Epidermal melanocyte (primary cell): ENCODE data around the gene ASB18.

ENCODE experiments used
- DNase-seq: peaks from one replicate; pipeline ENCODE4 v3.0.0; 2011; ENCODE audit warnings: low spot score; ENCODE audit not compliant: insufficient read length

ASB18 gene

DNA sequence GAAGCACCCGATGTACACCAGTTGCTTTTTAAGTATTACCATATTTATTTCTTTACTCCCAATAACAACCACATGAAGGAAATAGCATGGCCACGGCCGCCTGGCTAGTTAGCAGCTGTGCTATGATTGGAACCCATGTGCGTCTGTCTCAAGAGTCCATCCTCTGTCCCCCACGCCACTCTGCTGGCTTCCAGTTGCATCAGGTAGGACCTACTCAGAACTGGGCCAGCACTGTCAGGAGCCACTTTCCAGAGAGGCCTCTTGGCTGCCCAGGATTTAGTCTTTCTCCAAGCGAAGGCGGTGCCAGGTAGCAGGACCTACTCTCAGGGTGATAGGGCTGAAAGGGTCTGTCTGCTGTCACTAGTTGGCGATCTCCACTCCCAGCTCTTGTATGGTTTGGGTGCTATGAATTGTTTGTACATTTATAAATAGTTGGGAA lies 22.1 kb downstream of the ASB18 start:
- DNase-seq = no peak

DNA sequence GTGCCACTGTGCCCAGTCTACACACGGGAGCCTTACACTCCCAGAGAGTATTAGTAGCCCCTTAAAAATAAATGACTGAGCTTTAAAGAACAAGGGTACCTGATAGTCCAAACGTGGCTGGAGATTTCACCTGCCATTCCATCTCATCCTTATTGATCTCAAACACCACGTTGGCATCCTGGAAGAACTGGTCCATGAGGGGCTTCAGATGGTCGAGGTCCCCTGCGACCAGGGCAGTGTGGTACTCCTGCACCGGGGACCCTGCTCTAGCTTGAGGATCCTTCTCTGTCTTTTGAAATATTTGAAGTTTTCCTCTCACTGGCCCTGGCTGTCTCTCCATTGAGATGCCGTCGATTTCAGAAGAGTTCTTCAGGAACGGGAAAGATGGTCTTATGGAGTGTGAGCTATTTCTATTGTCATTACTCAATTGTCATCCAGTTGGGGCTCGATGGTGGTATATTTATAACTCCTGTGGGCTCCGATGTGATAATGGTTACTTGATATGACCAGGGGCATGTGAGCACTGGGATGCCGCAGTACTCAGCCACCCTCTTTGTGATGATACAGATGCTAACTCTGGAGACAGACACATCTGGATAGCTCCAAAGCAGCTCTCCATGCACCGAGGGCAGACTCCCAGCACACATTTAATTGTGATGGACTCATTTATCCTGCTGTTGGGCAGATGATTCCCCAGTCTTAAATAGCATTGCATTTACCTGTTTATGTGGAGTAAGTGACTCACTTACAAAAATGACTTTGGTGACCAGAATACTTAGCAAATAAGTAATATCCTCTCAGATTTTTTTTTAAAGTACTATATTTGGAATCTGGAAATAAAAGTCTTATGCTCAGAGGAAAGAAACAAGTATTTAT lies 22.8 kb downstream of the ASB18 start:
- DNase-seq = no peak

DNA sequence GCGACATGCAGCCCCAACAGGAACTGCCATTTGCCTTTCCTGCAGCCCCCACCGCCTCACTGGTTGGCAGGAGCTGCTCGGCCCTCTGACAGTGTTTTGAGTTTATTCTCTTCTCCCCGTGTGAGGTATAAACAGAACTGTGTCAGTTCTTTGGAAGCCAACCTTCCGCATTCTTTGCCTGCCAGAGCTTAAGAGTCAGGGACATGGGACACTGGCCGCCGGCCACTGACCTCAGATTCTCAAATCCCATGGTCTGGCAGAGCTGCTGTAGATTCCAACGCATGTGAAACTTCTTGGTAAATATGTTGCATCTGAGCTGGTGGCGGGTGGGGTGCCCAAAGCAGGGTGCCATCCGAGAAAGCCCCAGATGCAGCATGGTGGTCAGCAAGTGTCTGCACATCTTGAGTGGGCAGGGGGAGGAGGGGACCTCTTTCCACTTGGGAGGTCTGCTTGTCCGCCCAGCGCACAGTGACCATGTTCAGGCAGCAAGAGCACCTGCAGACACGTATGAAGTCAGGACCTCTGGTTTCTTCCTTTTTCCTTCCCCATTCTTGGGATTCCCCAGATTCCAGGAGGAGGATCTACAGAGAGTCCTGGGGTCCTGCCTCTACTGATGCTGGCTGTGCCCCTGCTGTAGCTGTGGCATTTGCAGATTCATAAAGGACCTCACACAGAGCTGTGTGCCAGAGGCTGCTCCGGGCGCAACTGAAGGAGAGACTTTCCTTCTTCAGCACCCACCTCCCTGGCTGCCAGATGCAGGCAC lies 23.8 kb downstream of the ASB18 start:
- no peak for DNase-seq

GRCh38 chr2:236239276-236240065 lies 24.7 kb downstream of the ASB18 start:
- DNase-seq = no peak

DNA sequence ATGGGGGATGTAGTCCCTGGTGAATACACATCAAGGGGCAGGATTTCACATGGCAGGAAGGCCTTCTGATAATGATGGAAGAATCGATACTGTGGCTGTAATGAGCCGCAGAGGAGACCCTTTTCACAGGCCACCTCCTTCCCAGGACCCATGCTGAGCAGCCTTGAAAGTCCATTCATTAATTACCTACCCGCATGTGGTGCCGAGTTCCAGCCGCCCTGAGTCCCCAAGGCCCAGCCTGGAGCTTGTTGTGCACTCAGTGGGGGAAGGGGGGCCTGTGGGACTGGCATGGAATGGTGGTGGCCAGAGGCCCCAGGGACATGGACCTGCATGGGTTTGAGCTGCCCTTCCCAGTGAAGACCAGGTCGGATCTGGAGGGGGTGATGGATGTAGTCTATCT lies 25.5 kb downstream of the ASB18 start:
- no peak for DNase-seq

DNA sequence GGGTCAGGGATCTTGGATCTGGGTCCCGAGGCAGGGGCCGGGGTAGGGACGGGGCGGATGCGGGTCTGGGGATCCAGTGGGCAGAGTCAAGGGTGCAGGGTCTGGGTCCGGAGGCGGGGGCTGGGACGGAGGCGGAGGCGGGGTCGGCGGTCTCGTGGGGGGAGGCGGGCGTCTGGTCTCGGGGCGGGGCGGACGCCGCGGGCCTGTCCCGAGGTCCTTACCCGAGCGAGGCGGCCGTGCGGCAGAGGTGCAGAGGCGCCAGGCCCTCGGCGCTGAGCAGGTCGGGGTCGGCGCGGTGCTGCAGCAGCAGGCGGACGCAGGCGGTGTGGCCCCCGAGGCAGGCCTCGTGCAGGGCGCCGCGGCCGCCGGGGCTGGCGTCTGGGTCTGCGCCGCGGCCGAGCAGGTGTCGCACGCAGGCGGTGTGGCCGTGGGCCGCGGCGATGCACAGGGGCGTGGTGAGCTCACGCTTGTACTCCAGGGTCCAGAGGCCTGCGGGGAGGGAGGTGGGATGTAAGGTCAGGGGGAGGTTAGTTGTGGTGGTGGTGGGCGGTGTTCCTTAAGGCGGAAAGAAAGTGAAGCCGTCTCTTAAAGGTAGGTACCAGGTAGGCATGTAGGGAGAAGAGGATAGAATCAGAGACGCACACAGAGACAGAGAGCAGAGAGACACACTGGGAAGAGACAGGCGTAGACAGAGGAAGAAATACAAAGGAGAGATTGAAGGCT lies 26.6 kb downstream of the ASB18 start:
- DNase-seq = no peak

DNA sequence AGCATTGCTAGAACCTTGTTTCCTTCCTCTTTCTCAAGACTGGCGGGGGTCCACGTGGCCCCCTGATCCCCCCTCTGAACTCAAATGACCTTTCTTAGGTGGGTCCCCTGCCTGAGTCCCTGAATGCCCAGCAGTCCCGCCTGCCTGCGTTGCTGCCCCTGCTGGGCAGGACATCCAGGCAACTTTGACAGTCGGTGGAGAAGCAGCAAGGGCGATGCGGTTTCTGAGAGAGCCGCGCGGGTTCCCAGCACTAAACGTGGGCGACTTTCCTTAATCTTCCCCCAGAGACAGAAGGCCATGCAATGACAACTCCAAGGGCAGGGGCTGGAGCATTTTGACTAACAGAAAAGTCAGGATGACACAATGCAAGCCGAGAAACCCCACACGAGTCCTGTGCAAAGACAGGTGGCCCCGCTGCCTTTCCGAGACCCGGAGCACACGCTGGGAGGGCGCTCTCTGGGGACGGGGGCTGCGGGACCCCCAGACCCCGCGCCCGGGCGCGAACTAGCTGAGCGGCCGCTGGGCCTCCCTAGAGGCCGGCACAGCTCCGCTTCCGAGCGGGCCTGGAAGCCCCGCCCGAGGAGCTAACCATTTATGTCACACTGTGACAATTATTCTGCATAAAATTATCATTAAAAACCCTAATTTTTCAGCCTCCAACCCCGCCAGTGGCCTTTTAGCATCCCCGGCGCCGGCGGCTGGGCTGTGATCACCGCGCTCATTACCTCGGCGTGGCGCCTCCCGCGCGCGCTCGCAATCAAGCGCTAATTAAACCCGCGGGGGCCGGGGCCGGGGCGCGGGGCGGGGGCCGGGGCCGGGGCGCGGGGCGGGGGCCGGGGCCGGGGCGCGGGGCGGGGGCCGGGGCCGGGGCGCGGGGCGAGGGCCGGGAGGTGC lies 27.4 kb downstream of the ASB18 start:
- no peak for DNase-seq

DNA sequence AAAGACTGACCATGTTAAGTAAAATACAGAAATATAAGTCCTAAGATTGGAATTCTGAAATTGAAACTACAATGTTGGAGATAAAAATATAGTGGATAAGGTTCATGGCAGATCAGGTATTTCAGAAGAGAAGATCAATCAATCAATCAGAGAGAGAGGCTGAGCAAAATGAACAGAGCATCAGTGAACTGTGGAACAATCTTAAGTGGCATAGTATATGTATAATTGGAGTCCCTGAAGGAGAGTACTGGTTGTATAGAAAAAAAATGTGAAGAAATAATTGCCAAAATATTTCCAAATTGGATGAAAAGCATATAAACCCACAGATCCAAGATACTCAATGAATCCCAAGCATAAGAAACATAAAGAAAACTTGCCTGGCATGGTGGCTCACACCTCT lies 35.0 kb downstream of the ASB18 start:
- no peak for DNase-seq

DNA sequence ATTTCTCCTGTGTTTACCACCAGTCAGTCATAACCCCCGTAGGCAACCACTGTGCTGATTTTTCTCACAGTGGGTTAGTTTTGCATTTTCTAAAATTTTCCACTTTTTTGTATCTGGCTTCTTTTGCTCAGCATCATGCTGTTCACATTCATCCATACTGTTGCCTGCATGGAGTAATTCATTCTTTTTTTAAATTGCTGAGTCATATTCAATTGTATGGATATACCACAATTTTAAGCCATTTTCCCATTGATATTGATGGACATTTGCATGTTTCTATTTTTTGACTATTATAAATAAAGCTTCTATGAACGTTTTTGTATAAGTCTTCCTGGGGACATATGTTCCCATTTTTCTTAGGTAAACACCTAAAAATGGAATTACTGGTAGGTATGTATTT lies 40.5 kb downstream of the ASB18 start:
- DNase-seq = no peak

GRCh38 chr2:236221798-236222197 lies 42.4 kb downstream of the ASB18 start:
- DNase-seq = no peak

DNA sequence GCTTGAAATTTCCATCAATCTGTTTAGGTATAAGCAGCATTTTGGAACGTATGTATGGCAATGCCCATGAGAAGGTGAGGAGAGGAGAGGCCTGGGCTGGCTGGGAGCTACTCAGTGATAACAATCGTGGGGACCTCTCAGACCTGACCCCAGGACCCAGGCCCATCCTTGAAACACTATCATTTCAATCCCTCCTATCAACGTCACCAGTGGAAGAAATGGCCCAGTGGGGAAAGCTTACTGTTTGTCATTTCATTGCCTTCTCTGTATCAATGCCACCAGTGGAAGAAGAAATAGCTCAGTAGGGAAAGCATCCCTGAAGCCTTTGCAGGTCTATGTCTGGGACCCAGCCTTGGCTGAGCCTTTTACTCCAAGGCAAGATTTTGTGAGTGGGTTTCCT lies 44.8 kb downstream of the ASB18 start:
- DNase-seq = no peak

DNA sequence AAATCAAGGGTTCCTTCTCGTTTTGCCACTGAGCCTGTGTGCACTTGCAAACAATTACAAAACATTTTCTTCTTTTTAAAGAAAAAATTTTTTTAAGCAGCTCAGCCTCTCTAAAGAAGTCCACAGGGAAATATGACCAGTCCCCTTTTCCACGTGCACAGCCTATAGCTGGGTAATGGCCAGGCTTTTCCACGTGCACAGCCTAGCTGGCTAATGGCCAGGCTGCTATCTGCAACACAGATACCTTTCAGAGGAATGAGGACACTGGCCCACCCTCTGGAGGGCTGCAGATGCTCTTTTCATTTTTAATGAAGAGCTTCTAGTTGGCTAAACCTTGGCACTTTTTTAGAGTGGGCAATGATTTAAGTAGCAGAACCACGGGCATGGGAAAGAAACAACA lies 46.3 kb downstream of the ASB18 start:
- DNase-seq = no peak

GRCh38 chr2:236216711-236217110 lies 47.5 kb downstream of the ASB18 start:
- no peak for DNase-seq

GRCh38 chr2:236215761-236216333 lies 48.4 kb downstream of the ASB18 start:
- no peak for DNase-seq

GRCh38 chr2:236215196-236215595 lies 49.0 kb downstream of the ASB18 start:
- no peak for DNase-seq

- no peak for DNase-seq
Observed at GRCh38 chr2:236214376-236214995, 49.7 kb downstream of the ASB18 start.

- DNase-seq = no peak
Observed at GRCh38 chr2:236211296-236211695, 52.9 kb downstream of the ASB18 start.

- DNase-seq = no peak
Observed at GRCh38 chr2:236210536-236210935, 53.7 kb downstream of the ASB18 start.

DNA sequence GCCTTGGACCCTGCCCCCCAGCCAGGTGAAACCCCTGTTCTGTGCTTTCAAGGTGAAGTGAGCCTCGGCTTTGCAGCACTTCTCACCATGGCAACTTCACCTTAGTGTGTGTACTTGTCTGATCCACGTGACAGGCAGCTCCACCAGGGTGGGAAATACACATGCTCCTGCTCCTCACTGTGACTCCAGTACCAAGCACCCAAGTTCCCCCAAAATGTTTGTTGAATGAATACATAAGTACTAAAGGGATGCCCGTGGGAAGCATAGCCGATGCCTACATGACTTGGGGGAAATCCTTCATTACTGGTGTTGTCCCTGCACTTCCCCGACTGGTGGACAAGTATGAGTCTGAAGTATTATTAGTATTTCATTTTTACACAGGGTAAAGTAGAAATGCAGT lies 54.2 kb downstream of the ASB18 start:
- no peak for DNase-seq
